Measurements from ENCODE around the gene TTC39A.
"Not testable (repeated sequence)": the region's sequence is repeated elsewhere in the genome, so short reads cannot be mapped to it uniquely, and the experiment has no call there.

DNA sequence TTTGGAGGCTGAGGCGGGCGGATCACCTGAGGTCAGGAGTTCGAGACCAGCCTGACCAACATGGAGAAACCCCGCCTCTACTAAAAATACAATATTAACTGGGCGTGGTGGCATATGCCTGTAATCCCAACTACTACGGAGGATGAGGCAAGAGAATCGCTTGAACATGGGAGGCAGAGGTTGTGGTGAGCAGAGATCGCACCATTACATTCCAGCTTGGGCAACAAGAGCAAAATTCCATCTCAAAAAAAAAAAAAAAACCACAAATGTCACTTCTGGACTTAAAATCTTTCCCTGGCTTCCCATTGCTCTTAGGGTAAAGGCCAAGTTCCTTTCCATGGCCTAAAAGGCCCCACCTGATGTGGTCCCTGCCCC is 5.4 kb downstream of the TTC39A start:
- TF ChIP-seq, protein P1, sequence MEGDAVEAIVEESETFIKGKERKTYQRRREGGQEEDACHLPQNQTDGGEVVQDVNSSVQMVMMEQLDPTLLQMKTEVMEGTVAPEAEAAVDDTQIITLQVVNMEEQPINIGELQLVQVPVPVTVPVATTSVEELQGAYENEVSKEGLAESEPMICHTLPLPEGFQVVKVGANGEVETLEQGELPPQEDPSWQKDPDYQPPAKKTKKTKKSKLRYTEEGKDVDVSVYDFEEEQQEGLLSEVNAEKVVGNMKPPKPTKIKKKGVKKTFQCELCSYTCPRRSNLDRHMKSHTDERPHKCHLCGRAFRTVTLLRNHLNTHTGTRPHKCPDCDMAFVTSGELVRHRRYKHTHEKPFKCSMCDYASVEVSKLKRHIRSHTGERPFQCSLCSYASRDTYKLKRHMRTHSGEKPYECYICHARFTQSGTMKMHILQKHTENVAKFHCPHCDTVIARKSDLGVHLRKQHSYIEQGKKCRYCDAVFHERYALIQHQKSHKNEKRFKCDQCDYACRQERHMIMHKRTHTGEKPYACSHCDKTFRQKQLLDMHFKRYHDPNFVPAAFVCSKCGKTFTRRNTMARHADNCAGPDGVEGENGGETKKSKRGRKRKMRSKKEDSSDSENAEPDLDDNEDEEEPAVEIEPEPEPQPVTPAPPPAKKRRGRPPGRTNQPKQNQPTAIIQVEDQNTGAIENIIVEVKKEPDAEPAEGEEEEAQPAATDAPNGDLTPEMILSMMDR (conservative IDR thresholded peaks at IDR 0.05 in 1 of 2, IDR thresholded peaks at IDR 0.05 in 1 of 2; ENCODE audit: low read depth in 1 of 2, low read length in 2 of 2), result not testable (repeated sequence)
- TF ChIP-seq EZH2 (IDR thresholded peaks at IDR 0.05; ENCODE audit: low read length, missing control alignments), result not testable (repeated sequence)
